ENCODE data around the gene HSCB. TPM values are rescaled to one million over a fixed set of nuclear protein-coding genes. Genes with fewer than 3 reads are reported as not detected.

The HSCB gene
- total and polyA plus RNA-seq, 2 of the 4 experiments (the other 2 are of a cell fraction), result 5.4 to 13.2 TPM

GRCh38 chr22:28742562-28742962, 723 bp downstream of the HSCB start:
- Histone ChIP-seq H3K27me3 (ENCODE audit: control insufficient read depth, insufficient read depth, low read length) (no peaks in the 10 kb centered on the region), H3K4me2 (ENCODE audit: low read depth, low read length) (peak overlapping the region; percentile 88), H3K4ac (ENCODE audit: low read depth, low read length) (peak overlapping the region; percentile 74), H3K18ac (ENCODE audit: low read depth, low read length) (peak overlapping the region; percentile 14; the same call in 1 of the 2 replicates), H4K5ac (ENCODE audit: low read depth, low read length) (peak overlapping the region; percentile 2; the same call in 1 of the 2 replicates), H2BK120ac (ENCODE audit: low read depth, low read length) (peak overlapping the region; percentile 35; the same call in 1 of the 2 replicates), H3K79me1 (ENCODE audit: low read depth in 1 of 2, low read length in 2 of 2) (peaks cover 24 to 39% of the 10 kb centered on the region in 2 experiments), H2BK20ac (ENCODE audit: low read depth, low read length) (no peak overlapping the region), H3K9me1 (ENCODE audit: insufficient read depth, low read length) (peaks cover 6% of the 10 kb centered on the region), H3K9me3 (ENCODE audit: control insufficient read depth, insufficient read depth, low read length) (no peaks in the 10 kb centered on the region), H2BK5ac (ENCODE audit: low read depth, low read length, poor library complexity, severe bottlenecking) (peak overlapping the region; percentile 95), H3K27ac (ENCODE audit: insufficient read depth, low read length) (peak overlapping the region; percentile 97), H4K20me1 (ENCODE audit: insufficient read depth, low read length) (no peaks in the 10 kb centered on the region), H3K9ac (ENCODE audit: low read depth, low read length) (peak overlapping the region; percentile 84), H2BK15ac (ENCODE audit: low read depth, low read length) (peak overlapping the region; percentile 17; the same call in 1 of the 3 replicates), H2AK5ac (ENCODE audit: low read depth, low read length) (peak overlapping the region; percentile 52), H3K36me3 (ENCODE audit: control insufficient read depth, insufficient read depth, low read length) (peaks cover 13% of the 10 kb centered on the region), H3K56ac (ENCODE audit: extremely low read depth, insufficient read depth, low read length) (peak overlapping the region; percentile 77), H3K14ac (replicated peaks; ENCODE audit: low read depth, low read length) (peak overlapping the region; percentile 83), H2AFZ (replicated peaks; ENCODE audit: low read length, poor library complexity) (peak overlapping the region; percentile 93), H2AK9ac (replicated peaks; ENCODE audit: low read depth, low read length, poor library complexity) (peak overlapping the region; percentile 82), H4K8ac (ENCODE audit: low read depth in 2 of 2, low read length in 2 of 2) (peak overlapping the region; percentile 47 to 74; a peak in 3 of 4 replicates), H3K4me1 (ENCODE audit: control insufficient read depth, insufficient read depth, low read length) (peaks cover 2% of the 10 kb centered on the region; the same call in 1 of the 2 replicates), H3K23ac (ENCODE audit: low read depth, low read length) (peak overlapping the region; percentile 84), H4K91ac (ENCODE audit: insufficient read depth, low read depth, low read length) (peak overlapping the region; percentile 49; the same call in 1 of the 2 replicates), H3K4me3 (ENCODE audit: insufficient read depth, low read depth, low read length) (peak overlapping the region; percentile 73)
- no peak for ATAC-seq (ENCODE audit: low read depth)
- dilution Hi-C loops (cut with HindIII; ENCODE audit: low sequenced_read_pairs, unreplicated experiment), result no loop called here
- 0 to 100% methylated on average over 1 to 9 of the region's 10 CpGs for WGBS, 2 experiments (ENCODE audit: extremely low coverage in 2 of 2, insufficient read length in 1 of 2)
- ChIA-PET POLR2A (ENCODE audit: unreplicated experiment) (no interaction called here), CTCF (no interaction called here)
- TF ChIP-seq MXI1 (IDR thresholded peaks at IDR 0.05; ENCODE audit: borderline replicate concordance, low read depth, low read length) (no peak), CEBPB (IDR thresholded peaks at IDR 0.05; ENCODE audit: low read depth, low read length) (no peak), MAZ (IDR thresholded peaks at IDR 0.05; ENCODE audit: borderline replicate concordance, low read depth, low read length) (peak; percentile 66; the same call in 1 of the 2 replicates)
- in situ Hi-C loops (cut with MboI; ENCODE audit: low sequenced_read_pairs), result no loop called here
- DNase-seq, result no peak
- intact Hi-C loops (cut with micrococcal nuclease), result loop anchor here (1.0 kb wide), 1 partner anchor 30 kb away; no protein-coding TSS in a partner anchor
- BruUV-seq (replicated peaks), result no TSS peak
